Stimulated activated naive CD4-positive, alpha-beta T cell (primary cell): ENCODE data around the gene PRSS33.

Experiments used
- DNase-seq, 6 experiments: peaks; one replicate each; lab custom pipeline; 2025; lab: John Stamatoyannopoulos, UW

PRSS33 gene

DNA sequence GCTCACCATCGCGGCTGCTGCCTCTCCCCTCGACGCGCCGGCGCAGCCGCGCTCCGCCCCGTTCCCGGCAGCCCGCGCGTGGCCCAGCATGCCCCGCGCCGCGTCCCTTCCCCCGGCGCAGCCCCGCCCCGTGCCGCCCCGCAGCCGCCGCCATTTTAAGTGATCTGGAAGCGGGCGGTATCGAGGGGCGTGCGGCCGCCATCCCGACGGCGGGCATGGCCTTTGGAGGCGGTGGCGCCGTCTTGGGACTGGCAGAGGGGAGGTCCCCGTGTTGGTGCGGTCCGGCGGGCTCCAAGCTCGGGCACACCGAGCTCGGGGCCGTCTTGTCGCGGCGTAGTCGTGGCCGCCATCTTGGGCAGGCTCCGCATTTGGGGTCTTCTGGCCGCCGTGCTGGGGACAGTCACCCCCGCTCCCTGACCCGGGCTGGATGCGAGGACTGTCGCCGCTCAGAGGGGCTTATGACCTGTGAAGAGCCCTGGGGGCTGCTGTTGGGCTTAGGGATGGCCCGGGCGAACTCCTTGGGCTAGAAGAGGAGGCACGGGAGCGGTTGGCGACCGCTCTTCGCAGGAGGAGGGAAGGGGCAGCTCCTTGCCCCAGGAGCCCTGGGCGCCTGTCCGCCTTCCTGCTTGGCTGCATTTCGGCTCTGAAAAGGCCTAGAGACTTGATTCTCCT, 10.0 kb downstream of the PRSS33 start, which contains the start of gene ELOB:
Gene ELOB, minus strand, starts transcription at position 50 of the 672 bp plus-strand sequence. Its CDS starts 41 bp downstream, at position 9.
- peak; percentile 76 to 90 (median 86) for DNase-seq

DNA sequence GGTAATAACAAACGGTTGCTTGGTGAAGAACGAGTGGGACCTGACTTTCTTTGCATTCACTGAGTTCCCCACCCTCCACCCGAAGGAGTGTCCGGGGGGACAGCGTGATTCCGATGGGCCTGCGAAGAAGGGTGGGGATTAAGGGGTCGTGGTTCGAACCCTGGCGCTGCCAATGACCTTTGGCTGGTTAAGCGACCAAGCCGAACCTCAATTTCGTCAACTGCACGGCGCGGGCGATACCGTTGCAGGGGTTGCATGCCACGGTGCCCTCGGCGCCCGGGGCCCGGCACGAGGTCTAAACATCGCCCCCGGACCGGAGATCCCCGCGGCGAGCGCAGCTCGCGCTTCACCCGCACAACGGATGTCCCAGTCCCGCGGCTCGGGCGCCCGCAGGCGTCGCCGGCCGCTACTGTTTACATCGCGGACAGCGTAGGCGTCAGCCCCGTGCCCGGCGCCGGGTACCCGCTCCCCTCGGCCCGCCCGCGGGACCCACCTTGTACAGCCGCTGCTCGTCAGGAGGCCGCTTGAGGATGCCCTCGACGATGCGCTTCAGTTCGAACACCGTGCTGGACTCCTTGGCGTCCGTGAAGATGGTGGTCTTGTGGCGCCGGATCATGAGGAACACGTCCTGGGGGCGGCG, 10.7 kb downstream of the PRSS33 start:
- DNase-seq = peak in 2 of 6 experiments; percentile 54 to 65

DNA sequence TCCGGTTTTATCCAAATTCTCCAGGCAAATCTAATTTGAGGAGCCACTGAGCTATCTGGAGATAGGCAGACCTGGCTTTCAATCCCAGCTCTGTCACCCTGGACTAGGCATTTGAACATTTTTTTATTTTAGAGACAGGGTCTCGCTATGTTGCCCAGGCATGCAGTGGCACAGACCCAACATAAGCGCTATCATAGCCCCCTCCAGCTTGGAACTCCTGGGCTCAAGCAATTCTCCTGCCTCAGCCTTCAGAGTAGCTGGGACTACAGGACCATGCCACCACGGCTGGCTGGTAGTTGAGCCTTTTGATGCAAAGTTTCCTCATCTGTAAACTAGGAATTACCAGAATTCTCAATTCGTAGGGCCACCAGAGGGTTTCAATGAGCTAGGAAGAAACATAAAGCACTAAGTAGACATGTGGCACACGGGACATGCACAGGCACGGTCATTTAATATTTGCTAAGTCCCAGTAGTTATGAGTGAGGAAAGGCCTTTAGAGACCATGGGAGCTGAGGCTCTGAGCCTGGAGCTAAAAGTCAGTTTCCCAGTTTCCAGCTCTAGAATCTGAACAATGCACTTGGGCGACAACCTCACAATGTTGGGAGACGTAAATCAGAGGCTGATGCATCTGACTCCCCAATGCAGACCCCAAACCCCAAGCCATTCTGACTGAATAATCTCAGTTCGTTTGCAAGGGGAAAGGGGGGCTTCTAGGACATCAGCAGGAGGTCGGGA, 11.4 kb downstream of the PRSS33 start:
- no peak for DNase-seq

DNA sequence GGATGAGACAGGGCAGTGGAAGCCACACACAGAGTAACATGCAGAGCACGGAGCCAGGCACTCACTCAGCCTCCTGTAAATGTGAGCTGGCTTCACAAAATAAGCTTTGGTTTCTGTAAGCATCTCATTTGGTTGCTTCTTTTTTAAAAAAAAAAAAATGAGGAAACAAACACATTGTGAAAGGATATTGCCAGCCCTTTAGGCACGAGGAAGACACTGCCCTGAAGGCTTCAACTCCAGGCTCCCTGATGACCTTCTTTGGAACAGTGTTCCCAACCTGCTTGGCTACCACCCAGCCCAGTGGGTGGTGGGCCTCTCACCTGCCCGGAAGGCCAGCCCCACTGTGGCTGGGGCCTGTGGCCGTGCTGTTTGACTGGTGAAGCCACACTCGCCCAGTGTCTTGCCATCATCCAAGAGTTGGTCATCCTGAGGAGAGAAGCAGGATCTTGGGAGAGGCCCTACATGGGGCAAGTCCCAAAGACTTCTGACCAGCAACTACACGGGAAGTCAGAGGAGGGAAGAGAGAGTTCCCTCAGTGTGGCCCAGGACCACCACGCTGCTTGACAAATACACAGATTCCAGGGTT, 12.1 kb downstream of the PRSS33 start:
- no peak for DNase-seq

DNA sequence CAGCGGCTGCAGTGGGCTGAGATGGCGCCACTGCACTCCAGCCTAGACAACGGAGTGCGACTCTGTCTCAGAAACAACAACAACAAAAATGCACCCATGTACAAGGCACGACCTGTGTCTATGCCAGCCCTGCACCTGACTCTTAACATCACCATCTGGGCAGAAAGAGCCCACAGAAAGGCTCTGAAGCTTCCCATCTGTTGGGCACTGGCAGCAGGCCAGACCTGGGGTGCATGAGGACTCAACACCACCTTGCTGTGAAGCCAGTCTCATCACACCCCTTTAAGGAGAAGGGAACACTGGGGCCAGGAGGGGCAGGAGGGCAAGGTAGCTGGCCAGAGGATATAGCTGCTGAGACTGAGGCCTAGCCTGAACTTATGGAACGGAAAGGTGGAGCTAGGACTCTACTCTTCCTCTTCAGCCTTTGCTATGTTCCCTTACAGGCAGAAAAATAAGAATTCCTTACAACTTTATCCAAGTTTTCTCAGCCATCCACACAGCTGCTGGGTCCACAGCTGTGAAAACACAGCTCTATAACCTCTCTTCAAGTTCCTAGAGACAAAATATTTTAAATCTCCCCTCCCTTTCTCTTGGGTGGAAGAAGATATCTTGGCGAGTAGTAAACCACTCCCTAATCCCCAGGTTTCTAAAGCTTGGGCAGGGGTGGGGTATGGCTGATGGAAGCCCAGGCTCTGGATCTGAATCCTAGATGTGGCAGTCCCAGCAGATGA, 13.0 kb downstream of the PRSS33 start:
- no peak for DNase-seq

DNA sequence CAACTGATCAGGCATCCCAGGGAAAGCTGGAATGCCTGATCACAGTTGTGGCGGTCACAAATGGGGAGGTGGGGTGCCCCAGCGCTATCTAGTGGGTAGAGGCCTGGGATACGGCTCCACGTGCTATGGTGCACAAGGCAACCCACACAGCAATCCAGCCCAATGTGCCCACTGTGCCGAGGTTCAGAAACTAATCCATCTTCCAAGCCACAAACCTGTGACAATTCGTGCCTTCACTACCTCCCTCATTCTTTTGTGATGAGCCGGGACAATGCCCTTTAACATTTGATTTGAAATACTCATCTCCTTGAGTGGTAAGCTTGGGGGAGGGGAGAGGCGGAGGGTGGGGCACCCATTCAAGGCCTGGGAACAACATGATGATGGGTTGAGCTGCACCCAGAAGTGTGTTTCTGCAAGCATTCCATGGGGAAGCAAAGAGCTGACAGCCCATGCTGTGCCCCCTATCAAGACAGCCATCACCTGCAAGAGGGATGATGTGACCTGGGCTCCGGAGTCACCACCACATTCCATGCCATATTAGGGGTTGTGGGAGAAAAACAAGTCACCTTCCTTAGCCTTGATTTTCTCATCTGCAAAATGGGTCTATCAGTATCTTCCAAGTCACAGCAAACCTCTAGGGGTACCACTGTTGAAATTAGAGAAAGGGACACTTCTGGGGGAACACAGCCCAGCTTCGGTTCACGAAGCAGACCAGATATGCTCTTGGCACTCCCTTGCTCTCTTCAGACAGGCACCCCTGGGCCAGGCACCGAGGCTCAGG, 14.0 kb downstream of the PRSS33 start:
- DNase-seq = no peak

DNA sequence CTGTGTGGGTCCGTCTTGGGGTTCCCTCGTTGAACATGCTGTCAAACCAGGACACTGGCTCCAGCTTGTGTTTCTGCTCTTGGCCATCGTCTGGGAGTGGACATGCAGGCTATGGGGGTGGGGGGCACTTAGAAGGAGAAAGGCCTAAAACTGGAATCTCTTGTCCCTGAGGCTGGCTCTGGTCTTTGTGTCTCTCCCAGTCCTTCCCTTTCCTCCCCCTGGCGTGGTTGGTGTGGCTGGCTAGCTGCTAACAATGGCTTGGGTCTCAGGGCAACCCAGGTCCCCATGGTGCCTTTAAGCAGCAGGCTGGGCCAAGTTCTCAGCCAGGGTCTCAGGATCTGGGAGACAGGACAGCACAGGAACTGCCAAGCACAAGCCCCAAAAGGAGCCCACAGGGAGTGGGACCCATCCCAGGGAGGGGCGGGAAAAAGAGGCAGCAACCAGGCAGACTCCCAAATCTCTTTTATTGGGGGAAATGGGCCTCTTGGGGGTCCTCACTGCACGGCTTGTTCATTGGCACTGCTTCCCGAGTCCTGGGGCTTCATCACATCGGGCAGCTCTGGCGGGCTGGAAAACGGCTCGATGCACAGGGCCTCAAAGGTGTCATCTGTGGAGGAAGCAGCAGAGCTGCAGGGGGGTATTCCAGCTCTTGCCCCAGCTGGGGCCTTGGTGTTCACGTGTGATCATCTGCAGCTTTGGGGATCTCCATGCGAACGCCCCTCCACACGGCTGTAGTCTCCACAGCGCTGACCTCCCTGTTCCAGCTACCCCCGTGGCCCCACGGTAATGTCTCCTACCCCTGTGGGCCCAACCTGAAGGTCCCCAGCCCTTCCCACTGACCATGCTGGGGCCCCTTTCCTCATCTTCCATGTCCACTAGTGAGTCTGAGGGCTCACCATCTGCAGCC, 15.6 kb downstream of the PRSS33 start:
- no peak for DNase-seq

DNA sequence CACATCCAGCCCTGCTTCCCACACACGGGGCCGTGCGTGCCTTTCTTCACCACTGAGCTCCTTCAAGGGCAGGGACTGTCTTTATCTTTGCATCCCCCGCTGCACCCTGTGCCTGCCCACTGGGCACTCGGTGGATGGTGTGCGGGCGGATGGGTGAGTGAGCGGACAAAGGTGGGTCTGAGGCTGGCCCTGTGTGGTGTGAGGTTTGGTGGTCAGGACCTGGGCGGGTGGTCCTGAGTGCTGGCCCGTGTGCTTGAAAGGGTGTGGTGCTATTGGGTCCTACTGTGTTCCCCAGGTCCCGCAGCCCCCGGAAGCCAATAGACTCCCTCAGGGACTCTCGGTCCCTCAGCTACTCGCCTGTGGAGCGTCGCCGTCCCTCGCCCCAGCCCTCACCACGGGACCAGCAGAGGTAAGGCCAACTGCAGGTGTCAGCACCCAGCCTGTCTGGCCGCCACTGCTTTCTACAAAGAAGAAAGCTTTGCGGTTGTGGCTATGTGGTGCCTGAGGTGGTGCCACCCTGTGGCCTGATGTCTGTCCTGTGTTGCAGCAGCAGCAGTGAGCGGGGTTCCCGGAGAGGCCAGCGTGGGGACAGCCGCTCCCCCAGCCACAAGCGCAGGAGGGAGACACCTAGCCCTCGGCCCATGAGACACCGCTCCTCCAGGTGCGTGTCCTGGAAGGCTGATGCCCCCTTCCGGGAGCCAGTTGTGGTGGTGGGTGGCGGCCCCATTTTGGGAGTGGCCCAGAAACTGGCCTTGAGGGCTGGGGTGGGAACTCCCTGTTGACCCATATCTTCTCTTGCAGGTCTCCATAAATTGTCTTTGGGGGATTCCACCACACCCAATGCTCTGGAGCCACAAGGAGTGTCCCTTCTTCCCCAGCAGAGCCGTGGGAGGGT, 17.1 kb downstream of the PRSS33 start:
- DNase-seq = no peak

DNA sequence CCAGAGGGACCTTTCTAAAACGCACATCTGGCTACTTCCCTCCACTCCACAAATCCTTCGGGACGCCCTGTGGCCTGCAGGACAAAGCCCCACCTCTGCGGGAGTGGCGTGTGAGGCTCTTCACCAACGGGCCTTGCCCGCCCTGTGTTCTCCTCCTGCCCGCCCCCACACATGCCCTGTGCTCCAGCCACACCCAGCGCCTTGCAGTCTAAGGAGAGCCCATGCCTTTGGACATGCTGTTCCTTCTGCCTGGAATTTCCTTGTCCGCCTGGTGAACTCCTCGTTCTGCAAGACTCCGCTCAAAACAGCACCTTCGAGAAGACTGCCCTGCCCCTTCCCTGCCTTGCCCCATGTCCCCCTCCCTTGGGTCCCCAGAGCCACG, 17.7 kb downstream of the PRSS33 start:
- DNase-seq = no peak

DNA sequence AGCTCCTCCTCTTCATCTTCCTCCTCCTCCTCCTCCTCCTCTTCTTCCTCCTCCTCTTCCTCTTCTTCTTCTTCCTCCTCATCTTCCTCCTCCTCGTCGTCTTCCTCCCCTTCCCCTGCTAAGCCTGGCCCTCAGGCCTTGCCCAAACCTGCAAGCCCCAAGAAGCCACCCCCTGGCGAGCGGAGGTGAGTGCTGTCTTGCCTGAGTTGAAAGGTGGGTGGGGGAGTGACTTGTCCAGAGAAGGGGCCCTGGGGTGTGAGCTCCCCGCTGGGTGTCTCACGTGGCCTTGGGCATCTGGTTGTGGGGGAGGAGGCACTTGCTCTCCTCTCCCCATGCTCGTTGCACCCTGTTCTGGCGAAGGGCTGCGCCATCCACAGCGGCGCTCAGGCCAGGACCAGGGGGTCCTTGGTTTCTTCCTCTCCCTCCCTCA, 18.2 kb downstream of the PRSS33 start:
- no peak for DNase-seq

DNA sequence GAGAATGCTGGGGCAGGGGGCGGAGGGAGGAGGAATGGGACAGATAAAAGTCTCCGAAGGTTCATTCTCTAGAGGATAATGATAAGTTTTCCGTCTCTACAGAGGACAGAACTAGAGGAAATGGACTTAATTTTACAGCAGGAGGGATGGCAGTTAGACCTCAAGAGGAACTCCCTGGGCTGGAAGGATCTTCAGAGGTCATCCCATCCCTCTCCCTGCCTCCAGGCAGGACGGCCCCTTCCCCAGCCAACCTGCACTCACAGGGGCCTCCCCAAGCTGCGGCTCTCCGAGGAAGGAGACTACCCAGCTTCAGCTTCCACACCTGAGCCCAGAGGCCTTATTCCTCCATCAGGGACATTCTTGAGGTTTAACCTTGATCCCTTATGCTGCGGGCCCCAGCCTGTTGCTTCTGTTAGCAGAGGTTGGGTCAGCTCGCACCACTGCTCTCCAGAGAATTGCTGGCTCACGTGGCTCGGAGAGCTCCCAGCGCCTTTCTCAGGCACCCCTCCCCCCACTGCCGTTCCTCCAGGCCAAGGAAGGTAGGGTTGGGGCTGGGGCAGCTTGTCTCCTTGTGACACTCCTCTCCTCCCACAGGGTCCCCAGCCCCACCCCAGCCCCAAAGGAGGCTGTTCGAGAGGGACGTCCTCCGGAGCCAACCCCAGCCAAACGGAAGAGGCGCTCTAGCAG, 18.8 kb downstream of the PRSS33 start:
- no peak for DNase-seq

DNA sequence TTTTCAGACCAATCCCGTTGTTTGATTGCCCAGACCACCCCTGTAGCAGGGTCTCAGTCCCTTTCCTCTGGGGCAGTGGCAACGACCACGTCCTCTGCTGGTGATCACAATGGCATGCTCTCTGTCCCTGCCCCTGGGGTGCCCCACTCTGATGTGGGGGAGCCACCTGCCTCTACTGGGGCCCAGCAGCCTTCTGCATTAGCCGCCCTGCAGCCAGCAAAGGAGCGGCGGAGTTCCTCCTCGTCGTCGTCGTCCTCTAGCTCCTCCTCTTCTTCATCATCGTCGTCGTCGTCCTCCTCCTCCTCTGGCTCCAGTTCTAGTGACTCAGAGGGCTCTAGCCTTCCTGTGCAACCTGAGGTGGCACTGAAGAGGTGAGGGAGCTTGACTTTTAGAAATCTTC, 19.5 kb downstream of the PRSS33 start:
- no peak for DNase-seq

DNA sequence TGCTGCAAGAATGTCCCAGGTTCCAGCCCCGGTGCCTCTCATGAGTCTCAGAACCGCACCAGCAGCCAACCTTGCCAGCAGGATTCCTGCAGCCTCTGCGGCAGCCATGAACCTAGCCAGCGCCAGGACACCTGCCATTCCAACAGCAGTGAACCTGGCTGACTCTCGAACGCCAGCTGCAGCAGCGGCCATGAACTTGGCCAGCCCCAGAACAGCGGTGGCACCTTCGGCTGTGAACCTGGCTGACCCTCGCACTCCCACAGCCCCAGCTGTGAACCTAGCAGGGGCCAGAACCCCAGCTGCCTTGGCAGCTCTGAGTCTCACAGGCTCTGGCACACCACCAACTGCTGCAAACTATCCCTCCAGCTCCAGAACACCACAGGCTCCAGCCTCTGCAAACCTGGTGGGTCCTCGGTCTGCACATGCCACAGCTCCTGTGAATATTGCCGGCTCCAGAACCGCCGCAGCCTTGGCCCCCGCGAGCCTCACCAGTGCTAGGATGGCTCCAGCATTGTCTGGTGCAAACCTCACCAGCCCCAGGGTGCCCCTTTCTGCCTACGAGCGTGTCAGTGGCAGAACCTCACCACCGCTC, 20.1 kb downstream of the PRSS33 start:
- DNase-seq = no peak

DNA sequence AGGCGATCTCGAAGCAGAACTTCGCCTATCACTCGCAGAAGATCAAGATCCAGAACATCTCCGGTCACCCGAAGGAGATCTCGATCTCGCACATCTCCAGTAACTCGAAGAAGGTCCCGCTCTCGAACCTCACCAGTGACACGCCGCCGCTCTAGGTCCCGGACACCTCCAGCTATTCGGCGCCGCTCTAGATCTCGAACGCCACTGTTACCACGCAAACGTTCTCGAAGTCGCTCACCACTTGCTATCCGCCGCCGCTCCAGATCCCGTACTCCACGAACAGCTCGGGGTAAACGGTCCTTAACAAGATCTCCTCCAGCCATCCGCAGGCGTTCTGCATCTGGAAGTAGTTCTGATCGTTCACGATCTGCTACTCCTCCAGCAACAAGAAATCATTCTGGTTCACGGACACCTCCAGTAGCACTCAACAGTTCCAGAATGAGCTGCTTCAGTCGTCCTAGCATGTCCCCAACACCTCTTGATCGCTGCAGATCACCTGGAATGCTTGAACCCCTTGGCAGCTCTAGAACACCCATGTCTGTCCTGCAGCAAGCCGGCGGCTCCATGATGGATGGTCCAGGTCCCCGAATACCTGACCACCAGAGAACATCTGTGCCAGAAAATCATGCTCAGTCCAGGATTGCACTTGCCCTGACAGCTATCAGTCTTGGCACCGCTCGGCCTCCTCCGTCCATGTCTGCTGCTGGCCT, 20.8 kb downstream of the PRSS33 start:
- DNase-seq = no peak

DNA sequence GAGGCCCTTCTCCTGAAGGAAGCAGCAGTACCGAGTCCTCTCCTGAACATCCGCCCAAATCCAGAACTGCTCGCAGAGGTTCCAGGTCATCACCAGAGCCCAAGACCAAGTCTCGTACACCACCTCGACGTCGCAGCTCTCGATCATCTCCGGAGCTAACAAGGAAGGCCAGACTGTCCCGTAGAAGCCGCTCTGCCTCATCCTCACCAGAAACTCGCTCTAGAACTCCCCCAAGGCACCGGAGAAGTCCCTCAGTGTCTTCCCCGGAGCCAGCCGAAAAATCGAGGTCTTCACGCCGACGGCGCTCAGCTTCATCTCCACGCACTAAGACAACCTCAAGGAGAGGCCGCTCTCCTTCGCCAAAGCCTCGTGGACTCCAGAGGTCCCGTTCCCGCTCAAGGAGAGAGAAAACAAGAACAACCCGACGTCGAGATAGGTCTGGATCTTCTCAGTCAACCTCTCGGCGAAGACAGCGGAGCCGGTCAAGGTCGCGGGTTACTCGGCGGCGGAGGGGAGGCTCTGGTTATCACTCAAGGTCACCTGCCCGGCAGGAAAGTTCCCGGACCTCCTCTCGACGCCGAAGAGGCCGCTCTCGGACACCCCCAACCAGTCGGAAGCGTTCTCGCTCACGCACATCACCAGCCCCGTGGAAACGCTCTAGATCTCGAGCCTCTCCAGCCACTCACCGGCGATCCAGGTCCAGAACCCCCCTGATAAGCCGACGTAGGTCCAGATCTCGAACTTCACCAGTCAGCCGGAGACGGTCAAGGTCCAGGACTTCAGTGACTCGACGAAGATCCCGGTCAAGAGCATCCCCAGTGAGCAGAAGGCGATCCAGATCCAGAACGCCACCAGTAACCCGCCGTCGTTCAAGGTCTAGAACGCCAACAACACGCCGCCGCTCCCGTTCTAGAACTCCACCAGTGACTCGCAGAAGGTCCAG, 21.6 kb downstream of the PRSS33 start:
- DNase-seq = no peak

DNA sequence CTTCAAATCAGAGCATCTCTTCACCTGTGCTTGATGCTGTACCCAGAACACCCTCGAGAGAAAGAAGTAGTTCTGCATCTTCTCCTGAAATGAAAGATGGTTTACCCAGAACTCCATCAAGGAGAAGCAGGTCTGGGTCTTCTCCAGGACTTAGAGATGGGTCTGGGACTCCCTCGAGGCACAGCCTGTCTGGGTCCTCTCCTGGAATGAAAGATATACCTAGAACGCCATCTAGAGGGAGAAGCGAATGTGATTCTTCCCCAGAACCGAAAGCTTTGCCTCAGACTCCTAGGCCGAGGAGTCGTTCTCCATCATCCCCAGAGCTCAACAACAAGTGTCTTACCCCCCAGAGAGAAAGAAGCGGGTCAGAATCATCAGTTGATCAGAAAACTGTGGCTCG, 22.6 kb downstream of the PRSS33 start:
- DNase-seq = no peak
